Femur (tissue), 1 donor: ENCODE measurements around the gene SLC38A4.
"Not testable (repeated sequence)": the region's sequence is repeated elsewhere in the genome, so short reads cannot be mapped to it uniquely, and the experiment has no call there.

ENCODE experiments used
- DNase-seq: peaks from one replicate; pipeline ENCODE4 v3.0.0-alpha.2; 2017

Gene SLC38A4, protein sequence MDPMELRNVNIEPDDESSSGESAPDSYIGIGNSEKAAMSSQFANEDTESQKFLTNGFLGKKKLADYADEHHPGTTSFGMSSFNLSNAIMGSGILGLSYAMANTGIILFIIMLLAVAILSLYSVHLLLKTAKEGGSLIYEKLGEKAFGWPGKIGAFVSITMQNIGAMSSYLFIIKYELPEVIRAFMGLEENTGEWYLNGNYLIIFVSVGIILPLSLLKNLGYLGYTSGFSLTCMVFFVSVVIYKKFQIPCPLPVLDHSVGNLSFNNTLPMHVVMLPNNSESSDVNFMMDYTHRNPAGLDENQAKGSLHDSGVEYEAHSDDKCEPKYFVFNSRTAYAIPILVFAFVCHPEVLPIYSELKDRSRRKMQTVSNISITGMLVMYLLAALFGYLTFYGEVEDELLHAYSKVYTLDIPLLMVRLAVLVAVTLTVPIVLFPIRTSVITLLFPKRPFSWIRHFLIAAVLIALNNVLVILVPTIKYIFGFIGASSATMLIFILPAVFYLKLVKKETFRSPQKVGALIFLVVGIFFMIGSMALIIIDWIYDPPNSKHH

DNA sequence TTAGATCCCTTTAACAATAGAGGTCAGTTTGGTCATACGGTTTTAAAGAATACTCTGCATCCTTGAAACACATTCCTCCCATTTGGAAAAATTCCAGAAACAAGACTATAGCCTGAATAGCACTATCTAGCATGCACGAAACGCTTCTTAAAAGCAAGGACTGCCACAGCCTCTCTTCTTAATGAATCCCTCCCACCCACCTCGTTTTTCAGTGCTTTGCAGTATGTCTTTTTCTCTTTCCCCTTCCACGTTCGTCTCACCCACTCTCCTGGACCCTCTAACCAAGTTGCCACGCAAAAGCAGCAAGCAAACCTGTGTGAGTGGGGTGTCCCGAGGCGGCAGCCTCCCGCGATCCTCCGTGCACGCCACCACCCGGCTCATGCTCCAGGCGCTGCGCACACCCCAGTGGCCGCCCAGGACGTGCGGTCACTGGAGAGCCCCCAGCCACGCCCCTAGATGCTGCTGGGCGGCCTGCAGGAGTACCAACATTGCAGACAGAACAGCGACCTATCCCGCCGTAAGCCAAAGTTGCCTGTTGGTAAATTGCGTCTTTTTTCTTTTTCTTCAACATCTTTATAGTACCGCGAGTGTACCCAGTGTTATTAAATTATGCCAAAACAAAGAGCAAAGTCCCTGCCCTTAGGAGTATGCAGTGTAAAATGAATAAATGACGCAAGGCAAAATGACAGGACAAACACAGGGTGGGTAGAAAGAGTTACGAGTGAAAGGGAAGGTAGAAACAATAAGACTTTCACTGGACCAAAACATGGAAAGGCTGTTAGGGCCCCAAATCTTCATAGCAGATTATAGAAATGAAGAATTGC is at the start of gene SLC38A4:
TSS of gene SLC38A4 (minus strand) at position 407 of the 824 bp plus-strand sequence. CDS start 32,926 bp downstream, outside the sequence.
- peak; percentile 49 for DNase-seq

DNA sequence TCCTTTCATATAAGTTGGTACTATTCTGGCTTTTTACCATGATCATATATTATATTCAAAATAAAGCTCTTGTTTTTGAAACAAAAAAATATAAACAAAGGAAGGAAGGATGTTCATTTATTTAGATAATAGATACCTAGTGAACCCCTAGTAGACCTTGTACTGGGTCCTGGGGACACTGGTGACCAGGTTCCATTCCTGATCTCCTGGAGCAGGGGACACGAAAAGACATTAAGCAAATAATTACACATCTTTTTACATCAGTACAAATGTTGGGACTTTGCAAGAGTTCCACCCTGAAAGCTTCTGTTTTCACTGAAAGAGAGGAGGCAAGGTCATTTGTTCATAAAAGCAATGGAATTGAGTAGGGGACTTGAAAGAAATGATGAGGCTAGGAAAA is 49.3 kb upstream of the SLC38A4 start:
- no peak for DNase-seq

DNA sequence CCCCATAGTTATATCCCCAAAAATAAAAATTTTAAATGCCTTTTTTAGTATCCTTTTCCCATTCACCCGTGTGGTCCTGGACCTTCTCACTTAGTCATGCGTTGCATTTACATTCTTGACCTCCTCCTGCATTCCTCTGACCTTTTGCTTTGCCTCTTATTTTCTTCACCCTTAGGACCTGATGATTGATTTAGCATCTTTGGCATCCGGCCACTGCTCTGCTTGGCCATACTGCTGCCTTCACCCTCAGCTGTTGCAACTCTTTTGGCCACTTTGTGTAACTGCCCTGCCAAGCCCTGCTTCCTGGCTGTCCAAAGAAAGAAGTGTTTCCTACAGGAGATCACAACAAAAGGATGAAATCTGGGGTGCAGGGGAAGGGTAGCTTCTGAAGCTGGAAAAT is 48.8 kb upstream of the SLC38A4 start:
- DNase-seq = peak; percentile 36

GRCh38 chr12:46872135-46872534 is 46.3 kb upstream of the SLC38A4 start:
- DNase-seq = no peak

DNA sequence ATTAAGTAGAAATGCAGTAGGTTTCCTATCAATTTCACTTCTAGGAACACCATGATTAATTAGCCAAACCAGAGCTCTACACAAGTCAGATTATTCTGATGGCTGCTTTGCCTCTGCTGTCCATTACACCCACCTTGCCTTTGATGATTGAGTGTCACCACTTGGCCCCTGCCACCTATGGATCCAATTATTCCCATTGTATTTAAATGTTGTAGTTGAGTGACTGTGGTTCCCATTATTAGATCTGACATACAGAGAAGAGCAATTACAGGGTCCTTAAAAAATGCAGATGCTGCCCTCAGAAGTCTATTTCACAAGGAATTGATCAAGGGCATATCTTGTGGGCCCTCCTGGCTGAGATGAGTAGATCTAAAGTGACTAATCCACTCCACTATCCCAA is 39.5 kb upstream of the SLC38A4 start:
- DNase-seq = no peak

GRCh38 chr12:46858368-46858767 is 32.6 kb upstream of the SLC38A4 start:
- no peak for DNase-seq

GRCh38 chr12:46857486-46857885 is 31.7 kb upstream of the SLC38A4 start:
- DNase-seq = no peak

DNA sequence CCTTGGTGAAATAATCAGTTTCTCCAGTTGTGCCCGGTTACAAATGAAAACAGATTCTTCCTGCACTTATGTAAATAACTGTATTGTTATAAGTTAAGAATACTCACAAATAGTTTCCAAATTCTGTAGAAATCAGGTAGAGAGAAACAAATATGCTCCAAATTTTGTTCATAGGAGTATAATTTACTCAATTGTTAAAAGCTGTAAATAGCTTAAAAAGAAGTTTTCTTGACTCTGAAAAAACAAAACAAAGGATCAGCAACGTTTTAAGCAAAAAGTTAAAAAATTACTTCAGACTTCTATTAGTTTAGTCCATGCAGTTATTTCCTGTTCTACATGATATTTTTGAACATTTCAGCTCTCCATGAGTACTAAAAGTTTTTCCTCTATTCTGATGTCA is 30.0 kb upstream of the SLC38A4 start:
- no peak for DNase-seq

DNA sequence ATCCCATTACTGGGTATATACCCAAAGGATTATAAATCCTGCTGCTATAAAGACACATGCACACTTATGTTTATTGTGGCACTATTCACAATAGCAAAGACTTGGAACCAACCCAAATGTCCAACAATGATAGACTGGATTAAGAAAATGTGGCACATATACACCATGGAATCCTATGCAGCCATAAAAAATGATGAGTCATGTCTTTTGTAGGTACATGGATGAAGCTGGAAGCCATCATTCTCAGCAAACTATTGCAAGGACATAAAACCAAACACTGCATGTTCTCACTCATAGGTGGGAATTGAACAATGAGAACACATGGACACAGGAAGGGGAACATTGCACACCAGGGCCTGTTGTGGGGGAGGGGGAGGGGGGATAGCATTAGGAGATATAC is 28.4 kb upstream of the SLC38A4 start:
- not testable (repeated sequence) for DNase-seq

DNA sequence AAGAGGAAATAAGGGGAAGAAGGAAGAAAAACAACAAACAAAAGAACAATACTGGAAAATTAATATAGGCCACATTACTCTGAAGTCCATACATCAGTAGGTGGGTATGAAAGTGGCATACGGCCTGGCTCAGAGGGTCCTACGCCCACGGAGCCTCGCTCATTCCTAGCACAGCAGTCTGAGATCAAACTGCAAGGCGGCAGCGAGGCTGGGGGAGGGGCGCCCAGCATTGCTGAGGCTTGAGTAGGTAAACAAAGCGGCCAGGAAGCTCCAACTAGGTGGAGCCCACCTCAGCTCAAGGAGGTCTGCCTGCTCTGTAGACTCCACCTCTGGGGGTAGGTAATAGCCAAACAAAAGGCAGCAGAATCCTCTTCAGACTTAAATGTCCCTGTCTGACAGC is 23.0 kb upstream of the SLC38A4 start:
- not testable (repeated sequence) for DNase-seq

GRCh38 chr12:46847001-46847400 is 21.2 kb upstream of the SLC38A4 start:
- no peak for DNase-seq

DNA sequence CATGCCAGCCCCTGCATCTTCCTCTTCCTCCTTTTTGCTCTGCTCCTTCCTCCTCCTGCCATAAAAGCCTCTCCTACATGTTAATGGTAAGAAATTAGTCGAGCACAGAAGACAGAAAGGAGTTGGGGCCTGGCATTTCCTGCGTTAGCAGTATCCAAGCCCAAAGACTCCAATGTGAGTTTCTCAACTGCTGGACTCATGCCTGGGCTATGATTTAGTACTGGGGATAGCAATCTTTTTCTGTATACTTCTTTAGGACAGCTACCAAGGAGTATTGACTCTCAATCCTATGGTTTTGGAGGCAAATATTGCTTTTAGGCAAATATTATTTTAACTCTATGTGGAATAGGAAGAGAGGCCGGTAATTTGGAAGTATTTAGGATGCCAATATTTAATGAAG is 18.0 kb upstream of the SLC38A4 start:
- DNase-seq = no peak

DNA sequence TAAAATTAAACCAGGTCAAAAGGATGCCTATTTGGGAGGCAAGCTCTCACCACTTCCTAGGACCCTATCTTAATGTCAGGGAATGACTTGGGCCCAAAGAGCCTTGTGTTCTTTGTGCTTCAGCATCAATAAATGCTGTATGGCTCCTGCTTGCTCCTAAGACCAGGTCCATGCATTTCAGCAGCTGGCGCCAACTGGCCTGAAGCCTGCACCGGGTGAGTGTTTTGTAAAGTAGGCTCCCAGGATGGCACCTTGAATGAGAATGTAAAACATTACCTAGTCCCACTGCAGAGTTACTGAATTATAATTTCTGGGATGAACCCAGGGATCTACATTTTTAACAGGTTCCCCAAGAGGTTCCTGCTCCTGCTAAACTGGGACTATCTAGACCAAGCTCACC is 16.1 kb upstream of the SLC38A4 start:
- DNase-seq = no peak

GRCh38 chr12:46839964-46840363 is 14.2 kb upstream of the SLC38A4 start:
- DNase-seq = no peak

GRCh38 chr12:46839232-46839631 is 13.4 kb upstream of the SLC38A4 start:
- no peak for DNase-seq

- DNase-seq = no peak
Observed at GRCh38 chr12:46835785-46836184, 10.0 kb upstream of the SLC38A4 start.

DNA sequence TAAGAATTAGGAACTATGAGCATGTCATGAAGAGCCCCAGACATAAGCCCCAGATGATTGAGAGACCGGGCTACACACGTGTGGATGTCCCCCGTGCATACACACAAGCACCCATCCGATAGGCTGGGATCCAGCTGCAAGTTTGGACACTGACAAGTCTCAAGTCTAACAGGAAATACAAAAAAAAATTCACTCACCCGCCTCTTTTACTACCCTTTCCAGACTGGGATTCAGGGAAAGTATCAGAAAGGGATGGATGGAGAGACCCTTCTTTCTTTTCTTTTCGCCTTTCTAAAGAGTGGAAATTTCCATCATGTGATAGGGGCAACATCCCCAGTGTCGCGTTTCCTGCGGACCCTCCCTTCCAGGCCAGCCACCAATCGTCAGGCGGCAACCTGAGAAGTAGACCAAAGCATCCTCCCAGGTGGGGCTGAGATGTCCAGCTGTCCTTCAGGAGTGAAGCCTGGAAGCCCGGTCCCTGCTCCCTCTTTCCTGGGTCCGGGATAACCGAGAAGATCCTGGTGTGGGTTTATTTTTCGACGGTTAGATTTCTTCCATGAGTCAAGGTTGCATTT is 6.4 kb upstream of the SLC38A4 start:
- peak; percentile 23 for DNase-seq

DNA sequence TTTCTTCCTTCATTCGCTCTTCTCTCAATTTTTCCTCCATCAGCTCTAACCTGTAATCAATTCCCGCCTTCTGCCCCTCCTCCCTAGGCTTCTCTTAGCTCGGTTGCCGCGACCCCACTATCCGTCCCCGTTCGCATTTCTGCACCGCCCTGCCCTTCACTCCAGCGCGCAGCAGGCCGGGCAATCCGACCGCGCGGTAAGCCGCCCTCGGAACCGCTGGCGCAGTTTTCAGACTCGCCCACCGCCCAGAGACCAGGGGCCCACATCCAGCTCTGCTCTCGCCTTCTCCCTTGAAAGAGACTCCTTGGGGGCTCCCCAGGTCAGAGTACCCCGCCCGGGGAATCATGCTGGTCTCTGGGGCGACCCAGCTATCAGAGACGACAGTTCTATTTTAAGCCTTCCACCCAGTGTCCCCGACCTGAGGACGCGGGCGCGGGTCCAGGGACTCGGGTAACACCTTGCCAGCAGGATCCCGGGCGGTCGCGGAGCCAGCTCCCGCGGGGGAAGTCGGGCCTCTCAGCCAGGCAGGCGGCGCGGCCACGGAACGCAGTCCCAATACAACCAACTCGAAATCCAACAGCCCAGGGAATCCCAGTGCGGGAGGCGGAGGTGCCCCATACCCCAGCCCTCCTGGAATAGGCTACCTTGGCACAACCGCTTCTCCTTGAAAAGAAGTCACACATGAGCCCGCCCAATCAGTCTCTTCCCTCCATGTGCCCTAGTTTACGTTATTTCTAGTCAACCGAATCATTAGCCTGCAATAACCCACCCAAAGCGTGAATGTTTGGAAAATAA is 5.7 kb upstream of the SLC38A4 start:
- DNase-seq = peak; percentile 46

DNA sequence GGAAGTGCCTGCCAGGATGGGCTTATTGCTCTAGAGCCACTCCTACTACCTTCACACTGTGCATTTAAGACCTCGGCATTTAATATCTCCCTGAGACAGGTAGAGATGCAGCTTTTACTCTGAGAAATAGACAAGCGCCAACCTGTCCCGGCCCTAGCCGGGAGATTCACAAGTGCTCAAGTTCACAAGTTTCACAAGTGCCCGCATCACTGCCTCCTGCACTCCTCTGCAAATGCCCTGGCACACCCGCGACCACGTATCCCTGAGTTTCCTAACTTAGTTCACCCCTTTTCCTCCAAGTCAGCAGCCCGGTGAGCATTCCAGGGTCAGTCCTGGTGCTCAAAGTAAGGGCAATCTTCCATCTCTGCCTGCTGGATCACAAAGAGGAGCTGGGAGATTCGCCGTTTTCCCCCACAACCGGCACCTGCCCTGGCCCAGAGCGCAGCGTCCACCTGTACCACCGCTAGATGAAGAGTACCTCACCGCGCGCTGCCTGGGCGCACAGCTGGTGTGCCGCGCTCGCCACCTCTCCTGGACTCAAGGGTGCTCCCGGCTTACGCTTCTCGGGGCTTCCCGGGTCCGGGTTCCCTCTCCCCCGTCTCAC is 5.0 kb upstream of the SLC38A4 start:
- no peak for DNase-seq

GRCh38 chr12:46824709-46825108 is 1.1 kb downstream of the SLC38A4 start:
- DNase-seq = no peak

DNA sequence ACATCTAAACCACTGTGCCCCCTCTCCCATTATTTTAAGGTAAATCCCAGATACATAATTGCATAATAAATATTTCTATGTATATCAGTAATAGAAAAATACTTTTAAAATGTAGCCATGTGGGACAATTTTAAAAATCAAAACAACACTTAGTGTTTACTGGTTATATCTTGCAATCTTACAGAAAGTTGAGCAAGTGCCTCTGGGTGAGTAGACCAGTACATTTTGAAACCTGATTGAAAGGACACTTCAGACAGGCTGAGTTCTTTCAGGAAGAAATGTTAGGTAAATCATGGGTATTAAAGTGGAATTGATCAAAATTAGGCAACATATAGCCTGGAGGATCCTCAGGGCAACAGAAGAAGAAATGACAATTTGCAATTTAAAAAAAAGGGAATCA is 7.2 kb downstream of the SLC38A4 start:
- no peak for DNase-seq

GRCh38 chr12:46815809-46816208 is 10.0 kb downstream of the SLC38A4 start:
- no peak for DNase-seq
